HepG2 (cell line): ENCODE results near the gene LBX2. TPM values are rescaled to one million over a fixed set of nuclear protein-coding genes. Genes with fewer than 3 reads are reported as not detected.

ENCODE experiments used
- AGO1 ChIP-seq: fragments of 200-400 bp; formaldehyde crosslinking; IDR thresholded peaks from 2 replicates; pipeline ENCODE4 v1.6.1; 2017; ENCODE audit warnings: mild to moderate bottlenecking, low read depth, low read length, moderate library complexity; ENCODE audit not compliant: poor library complexity, severe bottlenecking
- ARNT2 ChIP-seq: sonication (generic); formaldehyde crosslinking; IDR thresholded peaks from 2 replicates; pipeline ENCODE4 v1.8.0; 2022; ENCODE audit warnings: mild to moderate bottlenecking, low read depth, missing genetic modification reagents, moderate library complexity
- FOXA1 ChIP-seq, 2 experiments: fragments of 450-650 bp in 1 of 2; sonication (generic) in 1 of 2; formaldehyde crosslinking in 1 of 2; IDR thresholded peaks; 2 replicates each; pipeline versions ENCODE4 v1.4.0 to v1.6.1; 2016 to 2020; ENCODE audit warnings: missing genetic modification reagents in 1 of 2
- HNF4A ChIP-seq: sonication (generic); formaldehyde crosslinking; IDR thresholded peaks from 2 replicates; pipeline ENCODE4 v1.4.0; 2020; ENCODE audit warnings: missing genetic modification reagents
- MLLT10 ChIP-seq: sonication (generic); formaldehyde crosslinking; IDR thresholded peaks from 2 replicates; pipeline ENCODE4 v1.4.0; 2020; ENCODE audit warnings: missing genetic modification reagents
- MTA3 ChIP-seq: sonication (generic); formaldehyde crosslinking; IDR thresholded peaks from 2 replicates; pipeline ENCODE4 v1.4.0; 2020; ENCODE audit warnings: missing genetic modification reagents
- REPIN1 ChIP-seq: sonication (generic); formaldehyde crosslinking; IDR thresholded peaks from 2 replicates; pipeline ENCODE4 v1.8.0; 2022; ENCODE audit warnings: missing genetic modification reagents, low read depth, mild to moderate bottlenecking, borderline replicate concordance
- SETDB1 ChIP-seq: sonication (generic); formaldehyde crosslinking; IDR thresholded peaks from 2 replicates; pipeline ENCODE4 v1.5.1; 2020; ENCODE audit warnings: missing genetic modification reagents, mild to moderate bottlenecking, borderline replicate concordance
- TBX2 ChIP-seq: sonication (generic); formaldehyde crosslinking; IDR thresholded peaks from 2 replicates; pipeline ENCODE4 v1.5.0; 2020; ENCODE audit warnings: missing genetic modification reagents, mild to moderate bottlenecking, borderline replicate concordance
- YY1 ChIP-seq: IDR thresholded peaks from 2 replicates; pipeline ENCODE4 v1.6.1; 2011; ENCODE audit warnings: low read length, low read depth, moderate library complexity, mild to moderate bottlenecking; ENCODE audit not compliant: insufficient read depth, insufficient replicate concordance
- ZBED4 ChIP-seq: sonication (generic); formaldehyde crosslinking; IDR thresholded peaks from 2 replicates; pipeline ENCODE4 v1.4.0; 2020; ENCODE audit warnings: missing genetic modification reagents, borderline replicate concordance
- ZBTB43 ChIP-seq: sonication (generic); formaldehyde crosslinking; conservative IDR thresholded peaks from 2 replicates; pipeline ENCODE4 v1.4.0; 2020; ENCODE audit warnings: missing genetic modification reagents
- ZNF143 ChIP-seq: sonication (generic); formaldehyde crosslinking; IDR thresholded peaks from 2 replicates; pipeline ENCODE4 v1.4.0; 2020; ENCODE audit warnings: missing genetic modification reagents
- ZNF274 ChIP-seq: sonication (generic); formaldehyde crosslinking; IDR thresholded peaks from 2 replicates; pipeline ENCODE4 v1.5.1; 2020; ENCODE audit warnings: mild to moderate bottlenecking, missing genetic modification reagents
- ZNF354B ChIP-seq: sonication (generic); formaldehyde crosslinking; IDR thresholded peaks from 2 replicates; pipeline ENCODE4 v1.8.0; 2022; ENCODE audit warnings: mild to moderate bottlenecking, missing genetic modification reagents
- ZNF430 ChIP-seq: sonication (generic); formaldehyde crosslinking; IDR thresholded peaks from 2 replicates; pipeline ENCODE4 v1.9.0; 2021; ENCODE audit warnings: mild to moderate bottlenecking, missing genetic modification reagents
- ZNF510 ChIP-seq: sonication (generic); formaldehyde crosslinking; IDR thresholded peaks from 2 replicates; pipeline ENCODE4 v1.4.0; 2020; ENCODE audit warnings: low read depth, mild to moderate bottlenecking, missing genetic modification reagents
- ZNF674 ChIP-seq: sonication (generic); formaldehyde crosslinking; IDR thresholded peaks from 2 replicates; pipeline ENCODE4 v1.5.0; 2020; ENCODE audit warnings: low read depth, mild to moderate bottlenecking, missing genetic modification reagents
- ZNF770 ChIP-seq: sonication (generic); formaldehyde crosslinking; IDR thresholded peaks from 2 replicates; pipeline ENCODE4 v1.5.0; 2020; ENCODE audit warnings: mild to moderate bottlenecking, missing genetic modification reagents
- ZNF800 ChIP-seq: sonication (generic); formaldehyde crosslinking; IDR thresholded peaks from 2 replicates; pipeline ENCODE4 v1.4.0; 2020; ENCODE audit warnings: missing genetic modification reagents
- ZNF891 ChIP-seq: sonication (generic); formaldehyde crosslinking; IDR thresholded peaks from 2 replicates; pipeline ENCODE4 v1.5.0; 2020; ENCODE audit warnings: mild to moderate bottlenecking, missing genetic modification reagents
- polyA plus RNA-seq, 8 experiments: library from polyadenylated mRNA; depleted of rRNA in 3 of 8; stranded (reverse) in 7 of 8; unstranded in 1 of 8; fragments of >200 nt; fragmentation: Illumina TruSeq in 4 of 8; extraction: Trizol in 4 of 8; gene quantifications; 2 replicates each; pipeline versions ENCODE4 v1.2.1 to v1.2.3, GENCODE V29; 2011 to 2016; ENCODE audit warnings: low read depth in 4 of 8, missing spikeins in 1 of 8, mixed read lengths in 1 of 8; ENCODE audit not compliant: insufficient read depth in 1 of 8
- total RNA-seq, 5 experiments: library from RNA; depleted of rRNA; stranded (reverse); fragments of >200 nt; fragmentation: Illumina TruSeq; extraction: Trizol; gene quantifications; 2 replicates each; pipeline ENCODE4 v1.2.3, GENCODE V29; 2016; ENCODE audit warnings: low read depth in 1 of 5

Gene LBX2
- total and polyA plus RNA-seq, 2 of the 13 experiments (the other 11 are each of a cell fraction or from before 2014, with no cell fraction given), result 6.4 to 8.1 TPM

GRCh38 chr2:74507926-74508520 is 8.6 kb upstream of the LBX2 start (continued):
- TF ChIP-seq YY1 (peak; percentile 28), MTA3 (no peak), TBX2 (CRISPR knock-in tag) (no peak), ZNF800 (CRISPR knock-in tag) (no peak), MLLT10 (no peak), REPIN1 (CRISPR knock-in tag) (no peak), ZNF770 (no peak; the same call in none of the 2 replicates), FOXA1 (IDR thresholded peaks at IDR 0.05) (no peak), FOXA1 (CRISPR knock-in tag; IDR thresholded peaks at IDR 0.05) (no peak), ZBED4 (CRISPR knock-in tag) (no peak), ZNF674 (no peak), ZNF891 (CRISPR knock-in tag) (no peak), ZBTB43 (no peak; the same call in 1 of the 2 replicates), HNF4A (CRISPR knock-in tag) (peak; percentile 18; the same call in 1 of the 2 replicates), SETDB1 (CRISPR knock-in tag) (no peak), ZNF354B (CRISPR knock-in tag) (no peak), AGO1 (no peak), ZNF143 (CRISPR knock-in tag) (no peak), ZNF430 (CRISPR knock-in tag) (peak; percentile 85), ARNT2 (CRISPR knock-in tag) (0 out of 2 replicates have a peak, but pooled peaks have one; percentile 5), ZNF510 (CRISPR knock-in tag) (no peak), ZNF274 (0 out of 2 replicates have a peak, but pooled peaks have one; percentile 5)
